Mesothelial cell of epicardium (in vitro differentiated cells): ENCODE data around the gene PTPN2. TPM values are rescaled to one million over a fixed set of nuclear protein-coding genes. Genes with fewer than 3 reads are reported as not detected.
"Not testable (repeated sequence)": the region's sequence is repeated elsewhere in the genome, so short reads cannot be mapped to it uniquely, and the experiment has no call there.

ENCODE experiments used
- DNase-seq, 2 experiments: peaks; one replicate each; pipeline ENCODE4 v3.0.0; 2021; ENCODE audit warnings: low spot score in 2 of 2; ENCODE audit not compliant: unreplicated experiment in 2 of 2
- H3K27ac Mint-ChIP-seq: 2 replicates; pipeline ENCODE4 v1.8.0; 2021; ENCODE audit warnings: mixed read lengths
- H3K27me3 Mint-ChIP-seq: 2 replicates; pipeline ENCODE4 v1.8.0; 2021; ENCODE audit warnings: low read depth, mixed read lengths
- H3K36me3 Mint-ChIP-seq: 2 replicates; pipeline ENCODE4 v1.8.0; 2021; ENCODE audit warnings: mixed read lengths
- H3K4me1 Mint-ChIP-seq: 2 replicates; pipeline ENCODE4 v1.8.0; 2021; ENCODE audit warnings: mixed read lengths
- H3K4me3 Mint-ChIP-seq: 2 replicates; pipeline ENCODE4 v1.8.0; 2021; ENCODE audit warnings: mild to moderate bottlenecking, moderate library complexity, mixed read lengths
- H3K9me3 Mint-ChIP-seq: 2 replicates; pipeline ENCODE4 v1.8.0; 2021; ENCODE audit warnings: mixed read lengths
- total RNA-seq: library from RNA; stranded (reverse); gene quantifications from 3 replicates; pipeline ENCODE4 v1.2.1, GENCODE V29; 2021
- TF ChIP-seq, protein P1 (sequence below): fragments of 200-600 bp; sonication (generic); IDR thresholded peaks from one replicate; pipeline ENCODE4 v1.5.0; 2021; ENCODE audit warnings: antibody characterized with exemption; ENCODE audit not compliant: unreplicated experiment

PTPN2 gene
- total RNA-seq, 1 donor from 2014 or later: 37.0 TPM

DNA sequence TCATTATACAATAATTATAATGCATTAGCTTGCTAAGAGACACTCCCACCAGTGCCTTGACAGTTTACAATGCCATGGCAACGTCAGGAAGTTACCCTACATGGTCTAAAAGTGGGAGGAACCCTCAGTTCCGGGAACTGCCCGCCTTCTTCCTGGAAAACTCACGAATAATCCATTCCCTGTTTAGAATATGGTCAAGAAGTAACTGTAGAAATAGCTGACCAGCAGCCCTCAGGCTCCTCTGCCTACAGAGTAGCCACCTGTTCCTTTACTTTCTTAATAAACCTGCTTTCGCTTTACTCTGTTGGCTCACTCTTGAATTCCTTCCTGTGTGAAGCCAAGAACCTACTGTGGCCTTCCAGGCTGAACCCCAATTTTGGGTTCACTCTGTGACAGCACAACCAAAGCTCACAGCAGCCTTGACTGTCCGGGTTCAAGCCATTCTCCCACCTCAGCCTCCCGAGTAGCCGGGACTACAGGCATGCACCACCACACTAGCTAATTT, 20.0 kb upstream of the PTPN2 start:
- no peak overlapping the region for H3K27ac Mint-ChIP-seq
- H3K9me3 Mint-ChIP-seq: no peaks in the 10 kb centered on the region
- no peak for DNase-seq
- no peaks in the 10 kb centered on the region for H3K36me3 Mint-ChIP-seq
- no peak overlapping the region for H3K4me3 Mint-ChIP-seq
- TF ChIP-seq, protein P1, sequence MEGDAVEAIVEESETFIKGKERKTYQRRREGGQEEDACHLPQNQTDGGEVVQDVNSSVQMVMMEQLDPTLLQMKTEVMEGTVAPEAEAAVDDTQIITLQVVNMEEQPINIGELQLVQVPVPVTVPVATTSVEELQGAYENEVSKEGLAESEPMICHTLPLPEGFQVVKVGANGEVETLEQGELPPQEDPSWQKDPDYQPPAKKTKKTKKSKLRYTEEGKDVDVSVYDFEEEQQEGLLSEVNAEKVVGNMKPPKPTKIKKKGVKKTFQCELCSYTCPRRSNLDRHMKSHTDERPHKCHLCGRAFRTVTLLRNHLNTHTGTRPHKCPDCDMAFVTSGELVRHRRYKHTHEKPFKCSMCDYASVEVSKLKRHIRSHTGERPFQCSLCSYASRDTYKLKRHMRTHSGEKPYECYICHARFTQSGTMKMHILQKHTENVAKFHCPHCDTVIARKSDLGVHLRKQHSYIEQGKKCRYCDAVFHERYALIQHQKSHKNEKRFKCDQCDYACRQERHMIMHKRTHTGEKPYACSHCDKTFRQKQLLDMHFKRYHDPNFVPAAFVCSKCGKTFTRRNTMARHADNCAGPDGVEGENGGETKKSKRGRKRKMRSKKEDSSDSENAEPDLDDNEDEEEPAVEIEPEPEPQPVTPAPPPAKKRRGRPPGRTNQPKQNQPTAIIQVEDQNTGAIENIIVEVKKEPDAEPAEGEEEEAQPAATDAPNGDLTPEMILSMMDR: no peak
- H3K27me3 Mint-ChIP-seq: peaks cover 5% of the 10 kb centered on the region
- peaks cover 3% of the 10 kb centered on the region for H3K4me1 Mint-ChIP-seq

- not testable (repeated sequence) for H3K4me1 Mint-ChIP-seq, H3K36me3 Mint-ChIP-seq, H3K27me3 Mint-ChIP-seq, DNase-seq, H3K27ac Mint-ChIP-seq, H3K4me3 Mint-ChIP-seq, H3K9me3 Mint-ChIP-seq
Measured at GRCh38 chr18:12901208-12901607, 17.2 kb upstream of the PTPN2 start.

GRCh38 chr18:12896784-12897333, 12.8 kb upstream of the PTPN2 start:
- not testable (repeated sequence) for H3K27ac Mint-ChIP-seq, H3K9me3 Mint-ChIP-seq, H3K4me1 Mint-ChIP-seq, H3K36me3 Mint-ChIP-seq, H3K27me3 Mint-ChIP-seq, DNase-seq, H3K4me3 Mint-ChIP-seq

DNA sequence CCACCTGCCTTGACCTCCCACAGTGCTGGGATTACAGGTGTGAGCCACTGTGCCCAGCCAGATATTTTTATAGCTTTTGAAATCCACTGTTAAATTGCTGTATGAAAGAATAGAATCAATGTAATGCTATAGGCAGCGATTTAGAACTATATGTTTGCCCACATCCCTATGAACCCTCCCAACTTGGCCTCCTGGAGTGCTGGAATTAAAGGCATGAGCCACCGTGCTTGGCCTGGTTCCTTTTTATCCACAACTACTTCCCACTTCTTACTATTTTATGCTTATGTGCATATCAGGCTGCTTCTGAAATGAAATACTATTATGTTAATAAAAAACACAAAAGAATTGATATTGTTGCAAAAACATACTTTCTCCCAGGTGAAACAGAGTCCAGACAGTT, 11.6 kb upstream of the PTPN2 start:
- H3K4me3 Mint-ChIP-seq: no peak overlapping the region
- DNase-seq: no peak
- TF ChIP-seq, protein P1: no peak
- H3K9me3 Mint-ChIP-seq: peaks cover 3% of the 10 kb centered on the region
- H3K4me1 Mint-ChIP-seq: no peaks in the 10 kb centered on the region
- peaks cover 9% of the 10 kb centered on the region for H3K27me3 Mint-ChIP-seq
- no peaks in the 10 kb centered on the region for H3K36me3 Mint-ChIP-seq
- no peak overlapping the region for H3K27ac Mint-ChIP-seq

- TF ChIP-seq, protein P1: no peak
- peaks cover 9% of the 10 kb centered on the region for H3K27me3 Mint-ChIP-seq
- H3K36me3 Mint-ChIP-seq: no peaks in the 10 kb centered on the region
- peaks cover 7% of the 10 kb centered on the region for H3K9me3 Mint-ChIP-seq
- H3K4me3 Mint-ChIP-seq: no peak overlapping the region
- H3K4me1 Mint-ChIP-seq: no peaks in the 10 kb centered on the region
- no peak overlapping the region for H3K27ac Mint-ChIP-seq
- no peak for DNase-seq
Measured at GRCh38 chr18:12895014-12895413, 11.0 kb upstream of the PTPN2 start.

GRCh38 chr18:12891561-12891960, 7.5 kb upstream of the PTPN2 start:
- Mint-ChIP-seq H3K4me3 (no peak overlapping the region), H3K36me3 (peaks cover 6% of the 10 kb centered on the region), H3K4me1 (no peaks in the 10 kb centered on the region), H3K27ac (no peak overlapping the region), H3K27me3 (no peaks in the 10 kb centered on the region), H3K9me3 (peaks cover 14% of the 10 kb centered on the region)
- no peak for DNase-seq
- TF ChIP-seq, protein P1: no peak

DNA sequence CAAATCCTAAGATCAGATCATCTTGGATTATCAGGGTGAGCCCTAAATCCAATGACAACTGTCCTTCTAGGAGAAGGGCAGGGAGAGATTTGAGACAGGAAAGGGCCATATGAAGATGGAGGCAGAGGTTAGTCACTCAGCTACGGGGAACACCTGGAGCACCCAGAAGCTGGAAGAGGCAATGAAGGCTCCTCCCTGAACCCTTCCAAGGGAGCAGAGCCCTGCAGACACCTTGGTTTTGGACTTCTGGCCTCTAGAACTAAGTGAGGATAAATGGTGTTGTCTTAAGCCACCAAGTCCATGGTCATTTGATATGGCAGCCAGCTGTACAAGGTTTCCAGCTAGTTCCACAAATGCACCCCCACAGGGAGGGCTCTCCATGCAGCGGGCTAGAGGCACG, 6.9 kb upstream of the PTPN2 start:
- H3K9me3 Mint-ChIP-seq: peaks cover 14% of the 10 kb centered on the region
- TF ChIP-seq, protein P1: no peak
- peaks cover 6% of the 10 kb centered on the region for H3K36me3 Mint-ChIP-seq
- H3K4me1 Mint-ChIP-seq: no peaks in the 10 kb centered on the region
- no peak for DNase-seq
- no peaks in the 10 kb centered on the region for H3K27me3 Mint-ChIP-seq
- H3K27ac Mint-ChIP-seq: no peak overlapping the region
- H3K4me3 Mint-ChIP-seq: no peak overlapping the region
